IPS-20b (cell line): ENCODE measurements around the gene FOXP1.

ENCODE experiments used
- H3K27ac ChIP-seq: one replicate; pipeline ENCODE4 v1.5.1; 2013; ENCODE audit warnings: low read length
- H3K27me3 ChIP-seq: 2 replicates; pipeline ENCODE4 v1.6.1; 2013; ENCODE audit warnings: mild to moderate bottlenecking, low read length, inconsistent platforms; ENCODE audit not compliant: insufficient read depth
- H3K36me3 ChIP-seq: 2 replicates; pipeline ENCODE4 v1.6.1; 2013; ENCODE audit warnings: low read depth, mild to moderate bottlenecking, inconsistent platforms, low read length, moderate library complexity; ENCODE audit not compliant: insufficient read depth
- H3K4me1 ChIP-seq: 2 replicates; pipeline ENCODE4 v1.6.1; 2013; ENCODE audit warnings: mild to moderate bottlenecking, control low read depth, inconsistent platforms, low read length, moderate library complexity; ENCODE audit not compliant: insufficient read depth
- H3K4me3 ChIP-seq: 2 replicates; pipeline ENCODE4 v1.5.1; 2013; ENCODE audit warnings: mild to moderate bottlenecking, low read length, inconsistent platforms
- H3K9ac ChIP-seq: 2 replicates; pipeline ENCODE4 v1.6.1; 2013; ENCODE audit warnings: low read depth, mild to moderate bottlenecking, inconsistent platforms, low read length, moderate library complexity
- H3K9me3 ChIP-seq: 2 replicates; pipeline ENCODE4 v1.6.1; 2013; ENCODE audit warnings: mild to moderate bottlenecking, low read depth, low read length, inconsistent platforms; ENCODE audit not compliant: insufficient read depth

Gene FOXP1

DNA sequence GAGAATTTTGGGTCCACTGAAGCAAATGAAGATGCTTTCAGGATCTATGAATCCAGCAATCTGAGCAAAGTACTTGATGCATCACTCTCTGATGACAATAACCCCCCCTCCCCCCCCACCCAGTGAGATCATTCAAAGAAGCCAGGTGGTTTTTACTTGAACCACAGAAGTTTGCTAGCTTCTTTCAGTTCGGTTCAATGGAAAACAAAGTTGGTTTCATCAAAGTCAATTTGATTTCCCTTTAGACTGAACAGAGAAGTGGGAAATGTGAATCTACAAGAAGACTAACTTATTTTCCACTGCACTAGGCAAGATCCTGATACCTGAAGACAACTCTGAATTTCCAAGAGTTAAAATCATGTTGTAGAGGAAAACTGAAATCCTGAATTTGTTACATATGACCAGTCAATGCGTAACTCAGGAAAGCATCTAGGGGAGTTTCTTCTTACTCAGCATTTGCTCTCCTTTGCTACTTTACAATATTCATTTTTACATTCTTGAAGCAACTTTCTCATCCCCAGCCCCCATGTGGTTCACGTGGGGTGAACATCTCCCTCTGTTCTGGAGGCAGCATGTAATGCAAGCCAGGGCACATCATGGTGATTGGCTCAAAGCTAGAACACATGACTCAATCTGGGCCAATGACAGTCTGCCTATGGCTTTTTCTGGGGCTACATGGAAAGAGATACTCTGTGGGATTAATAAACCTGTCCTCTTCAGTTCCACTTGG is 572.6 kb downstream of the FOXP1 start:
- Histone ChIP-seq H3K9ac (no peak overlapping the region), H3K9me3 (no peaks in the 10 kb centered on the region), H3K4me1 (peaks cover 16% of the 10 kb centered on the region), H3K27ac (no peak overlapping the region), H3K36me3 (peaks cover 8% of the 10 kb centered on the region), H3K4me3 (no peak overlapping the region), H3K27me3 (peaks cover 24% of the 10 kb centered on the region; the same call in 1 of the 2 replicates)

DNA sequence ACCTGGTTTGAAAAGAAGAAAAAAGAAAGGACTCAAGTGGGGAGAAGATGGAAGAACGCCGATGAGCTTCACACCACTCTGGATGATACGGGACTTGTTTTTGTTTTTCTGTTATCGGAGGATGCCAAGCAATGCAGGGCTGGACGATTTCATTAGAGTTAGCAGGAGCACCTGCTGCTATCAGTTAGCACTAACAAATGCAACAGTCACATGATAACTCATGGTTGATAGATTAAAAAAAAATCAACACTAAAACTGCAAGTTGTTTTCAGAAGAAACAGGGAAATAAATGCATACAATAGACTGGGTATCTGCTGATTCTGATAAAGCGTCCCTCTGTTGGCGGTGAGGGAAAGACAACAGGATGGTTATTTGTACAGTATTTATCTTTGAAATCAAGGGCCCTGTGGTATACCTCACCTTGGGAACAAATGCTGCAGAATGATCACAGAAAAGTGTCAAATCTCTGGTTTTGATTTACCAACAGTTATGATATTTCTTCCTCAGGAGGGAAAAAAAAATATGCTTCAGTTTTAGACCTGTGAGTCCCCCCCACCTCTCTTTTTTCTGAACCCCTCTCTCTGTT is 575.1 kb downstream of the FOXP1 start:
- Histone ChIP-seq H3K4me3 (no peak overlapping the region), H3K9ac (peak overlapping the region; percentile 21; the same call in 1 of the 2 replicates), H3K4me1 (peaks cover 16% of the 10 kb centered on the region)

DNA sequence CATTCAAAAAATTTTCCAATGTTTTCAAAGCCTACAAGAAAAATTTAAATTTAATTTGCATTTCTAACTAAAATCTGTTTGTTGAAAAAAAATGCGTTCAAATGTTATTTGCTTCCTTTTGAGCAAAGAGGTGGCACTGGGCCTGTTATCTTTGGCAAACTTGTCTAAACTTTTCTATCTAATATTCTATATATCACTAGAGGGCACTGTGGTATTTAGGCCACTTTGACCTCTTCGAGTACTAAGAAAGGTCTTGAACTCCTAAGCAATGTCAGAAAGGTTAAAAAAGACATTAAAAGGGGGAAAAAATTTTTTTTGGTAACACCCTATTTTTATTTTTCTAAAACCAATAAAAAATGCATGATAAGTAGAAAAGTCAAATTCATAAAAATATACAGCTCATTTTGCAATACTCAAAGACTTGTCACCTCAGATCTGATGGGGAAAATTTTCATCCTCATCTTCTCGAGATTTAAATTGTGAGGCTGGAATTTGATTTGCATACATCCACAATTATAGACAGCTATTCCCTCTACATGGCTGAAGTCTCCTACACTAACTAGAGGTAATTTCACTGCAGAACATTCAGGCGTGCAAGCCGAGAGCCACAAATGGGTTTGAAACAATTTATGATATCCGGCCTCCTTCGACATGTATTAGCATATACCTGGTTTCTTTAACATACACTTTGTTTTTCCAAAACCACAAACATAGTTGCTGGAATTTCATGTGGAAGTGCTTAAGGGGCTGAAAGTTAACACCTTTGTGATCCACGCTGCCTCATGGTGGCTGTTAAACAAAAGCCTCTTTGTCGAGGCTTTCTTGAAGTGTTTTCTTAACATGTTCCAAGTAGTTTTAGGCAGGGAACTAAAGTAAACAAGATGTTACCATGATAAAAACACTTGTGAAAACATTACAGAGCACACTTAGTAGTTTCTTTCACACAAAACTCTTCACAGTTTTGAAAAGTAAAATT is 576.4 kb downstream of the FOXP1 start:
- no peaks in the 10 kb centered on the region for H3K9me3 ChIP-seq
- no peak overlapping the region for H3K9ac ChIP-seq
- no peak overlapping the region for H3K27ac ChIP-seq
- peak overlapping the region; percentile 30; the same call in 1 of the 2 replicates for H3K4me3 ChIP-seq
- H3K4me1 ChIP-seq = peaks cover 16% of the 10 kb centered on the region
- H3K27me3 ChIP-seq = peaks cover 24% of the 10 kb centered on the region; the same call in 1 of the 2 replicates
- no peaks in the 10 kb centered on the region for H3K36me3 ChIP-seq

More for the DNA sequence above, 575.1 kb downstream of the FOXP1 start:
- peaks cover 24% of the 10 kb centered on the region; the same call in 1 of the 2 replicates for H3K27me3 ChIP-seq
- no peaks in the 10 kb centered on the region for H3K9me3 ChIP-seq
- H3K36me3 ChIP-seq = no peaks in the 10 kb centered on the region
- H3K27ac ChIP-seq = no peak overlapping the region

DNA sequence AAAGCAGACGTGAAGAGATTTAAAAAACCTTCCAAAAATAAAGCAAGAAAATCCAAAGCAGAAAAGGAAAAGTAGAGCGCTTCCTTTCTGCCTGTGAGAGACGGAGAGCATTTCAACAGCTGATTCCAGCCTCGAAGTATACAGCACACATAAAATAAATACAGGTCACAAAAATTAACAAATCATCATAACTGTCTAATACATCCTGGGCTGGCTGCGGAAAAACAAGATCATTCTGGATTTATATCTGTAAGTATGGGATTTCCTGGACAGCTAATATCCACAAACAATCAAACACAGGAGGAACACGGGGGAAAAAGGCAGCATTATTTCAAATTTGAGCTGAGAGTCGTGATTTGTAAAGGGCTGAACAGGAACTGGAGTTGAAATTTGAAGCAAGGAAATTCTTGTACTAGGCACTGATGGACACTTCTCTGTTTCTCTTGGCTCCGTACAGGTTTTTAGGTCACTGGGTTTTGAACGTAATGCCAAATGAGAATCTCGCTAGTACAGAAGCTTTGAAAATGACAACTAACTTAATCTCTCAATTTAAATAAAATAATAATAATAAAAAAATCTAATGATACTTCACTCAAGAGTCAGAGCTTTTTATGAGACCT is 577.7 kb downstream of the FOXP1 start:
- Histone ChIP-seq H3K4me3 (no peak overlapping the region), H3K27ac (no peak overlapping the region), H3K36me3 (no peaks in the 10 kb centered on the region), H3K9ac (no peak overlapping the region), H3K4me1 (peaks cover 19% of the 10 kb centered on the region), H3K27me3 (peaks cover 24% of the 10 kb centered on the region; the same call in 1 of the 2 replicates), H3K9me3 (no peaks in the 10 kb centered on the region)

DNA sequence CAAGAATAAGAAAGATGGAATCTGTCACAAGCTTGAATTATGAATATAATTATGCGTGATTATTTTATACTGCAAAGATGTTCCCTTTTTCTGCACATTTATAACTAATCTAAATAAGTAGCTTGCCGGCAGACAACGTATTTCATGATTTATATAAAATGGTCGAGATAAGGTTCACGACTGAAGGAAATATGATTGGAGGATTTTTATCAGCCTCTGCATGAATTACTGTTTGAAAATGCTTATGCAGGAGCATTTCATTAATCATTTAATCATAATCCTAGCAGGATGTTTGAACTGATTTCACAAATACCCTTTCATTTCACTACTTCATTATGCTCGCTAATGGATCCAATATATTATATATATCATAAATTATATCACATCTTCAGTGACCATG is 580.0 kb downstream of the FOXP1 start:
- Histone ChIP-seq H3K36me3 (no peaks in the 10 kb centered on the region), H3K9ac (no peak overlapping the region), H3K4me3 (no peak overlapping the region), H3K9me3 (no peaks in the 10 kb centered on the region), H3K27me3 (peaks cover 7% of the 10 kb centered on the region; the same call in 1 of the 2 replicates), H3K27ac (no peak overlapping the region), H3K4me1 (peaks cover 18% of the 10 kb centered on the region)

DNA sequence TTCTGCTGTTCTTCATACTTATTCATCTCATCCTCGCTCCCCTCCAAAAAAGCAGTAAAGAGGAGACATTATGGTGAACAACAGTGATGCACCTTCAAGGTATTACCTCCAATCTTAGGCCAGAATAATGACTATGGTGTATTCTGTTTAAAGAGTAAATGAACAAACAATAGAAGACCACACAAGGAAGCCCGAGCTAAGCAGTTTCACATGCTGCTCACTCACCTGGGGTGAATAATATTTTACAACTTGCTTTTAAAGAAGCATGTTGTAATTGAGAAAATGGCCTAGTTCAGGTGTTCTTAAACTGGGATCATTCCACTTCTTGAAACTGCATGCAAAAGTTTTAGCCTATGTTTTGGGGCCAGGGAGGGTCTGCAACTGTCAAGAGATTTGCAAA is 581.2 kb downstream of the FOXP1 start:
- no peak overlapping the region for H3K9ac ChIP-seq
- H3K36me3 ChIP-seq = no peaks in the 10 kb centered on the region
- H3K4me1 ChIP-seq = peaks cover 7% of the 10 kb centered on the region; the same call in 1 of the 2 replicates
- no peaks in the 10 kb centered on the region for H3K9me3 ChIP-seq
- no peak overlapping the region for H3K4me3 ChIP-seq
- no peak overlapping the region for H3K27ac ChIP-seq
- no peaks in the 10 kb centered on the region for H3K27me3 ChIP-seq

DNA sequence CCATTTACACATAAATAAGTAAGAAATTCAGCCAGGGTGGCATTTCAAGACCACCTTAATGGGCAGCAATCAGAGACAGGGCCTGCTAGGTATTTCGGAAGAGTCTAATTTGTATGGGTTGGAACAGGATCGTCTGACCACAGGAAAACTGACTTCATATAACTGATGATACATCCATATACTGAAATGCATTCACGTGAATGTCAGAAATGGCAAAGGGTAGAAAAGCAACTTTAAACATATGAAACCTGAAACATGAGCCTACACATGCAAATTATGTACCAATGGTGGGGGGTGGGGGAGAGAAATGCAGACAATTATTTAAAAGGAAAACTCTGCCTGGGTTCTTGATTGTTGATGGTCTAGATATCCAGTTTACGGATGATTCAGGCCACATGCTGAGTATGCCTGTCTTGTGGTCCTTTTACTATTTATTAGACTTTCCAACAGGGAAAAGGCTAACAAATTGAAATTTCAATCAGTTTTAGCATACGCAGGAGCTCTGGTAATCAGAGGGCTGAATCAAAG is 582.2 kb downstream of the FOXP1 start:
- H3K27ac ChIP-seq = no peak overlapping the region
- H3K9ac ChIP-seq = no peak overlapping the region
- no peak overlapping the region for H3K4me3 ChIP-seq
- H3K27me3 ChIP-seq = no peaks in the 10 kb centered on the region
- H3K9me3 ChIP-seq = no peaks in the 10 kb centered on the region
- 0 out of 2 replicates have a peak, but pooled peaks cover 3% of the 10 kb centered on the region for H3K4me1 ChIP-seq
- H3K36me3 ChIP-seq = no peaks in the 10 kb centered on the region

DNA sequence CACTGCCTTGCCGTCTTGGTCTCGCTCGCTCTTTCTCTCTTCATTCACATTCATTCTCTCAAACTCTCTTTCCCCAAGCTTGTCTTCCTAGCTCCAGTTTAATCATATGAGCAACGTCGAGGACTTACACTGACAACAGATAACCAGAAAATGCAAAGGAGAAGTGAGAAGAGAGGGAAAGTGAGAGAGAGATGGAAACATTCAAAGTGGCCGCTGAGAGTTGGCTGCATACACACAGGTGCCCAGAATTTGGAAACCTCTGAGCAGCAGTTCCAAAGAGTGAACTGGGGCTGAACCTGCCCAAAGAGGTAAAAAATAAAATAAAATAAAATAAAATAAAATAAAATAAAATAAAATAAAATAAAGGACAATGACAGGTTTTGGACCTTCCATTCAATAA is 583.0 kb downstream of the FOXP1 start:
- H3K36me3 ChIP-seq = no peaks in the 10 kb centered on the region
- no peaks in the 10 kb centered on the region for H3K27me3 ChIP-seq
- no peaks in the 10 kb centered on the region for H3K9me3 ChIP-seq
- H3K4me1 ChIP-seq = 0 out of 2 replicates have a peak, but pooled peaks cover 3% of the 10 kb centered on the region
- no peak overlapping the region for H3K4me3 ChIP-seq
- H3K27ac ChIP-seq = no peak overlapping the region
- no peak overlapping the region for H3K9ac ChIP-seq

DNA sequence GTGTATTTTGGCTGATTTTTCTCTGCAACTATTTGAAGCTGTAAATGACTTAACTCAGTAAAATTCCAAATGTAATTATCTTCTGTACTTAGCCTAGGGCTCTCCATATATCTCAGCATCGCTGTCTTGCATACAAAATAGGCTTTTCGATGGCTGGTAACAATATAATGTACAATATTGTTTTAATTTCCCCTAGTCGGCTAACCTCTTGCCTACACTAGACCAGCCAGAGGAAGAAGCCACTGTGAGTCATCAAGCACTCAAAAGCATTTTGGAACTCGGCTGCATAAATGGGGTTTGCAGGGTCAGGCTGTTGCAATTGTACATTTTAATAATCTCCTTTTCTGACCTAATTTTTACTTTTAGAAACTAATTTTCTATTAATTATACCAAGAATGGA is 583.8 kb downstream of the FOXP1 start:
- Histone ChIP-seq H3K4me1 (0 out of 2 replicates have a peak, but pooled peaks cover 3% of the 10 kb centered on the region), H3K27ac (no peak overlapping the region), H3K9me3 (no peaks in the 10 kb centered on the region), H3K36me3 (no peaks in the 10 kb centered on the region), H3K9ac (no peak overlapping the region), H3K27me3 (no peaks in the 10 kb centered on the region), H3K4me3 (no peak overlapping the region)

DNA sequence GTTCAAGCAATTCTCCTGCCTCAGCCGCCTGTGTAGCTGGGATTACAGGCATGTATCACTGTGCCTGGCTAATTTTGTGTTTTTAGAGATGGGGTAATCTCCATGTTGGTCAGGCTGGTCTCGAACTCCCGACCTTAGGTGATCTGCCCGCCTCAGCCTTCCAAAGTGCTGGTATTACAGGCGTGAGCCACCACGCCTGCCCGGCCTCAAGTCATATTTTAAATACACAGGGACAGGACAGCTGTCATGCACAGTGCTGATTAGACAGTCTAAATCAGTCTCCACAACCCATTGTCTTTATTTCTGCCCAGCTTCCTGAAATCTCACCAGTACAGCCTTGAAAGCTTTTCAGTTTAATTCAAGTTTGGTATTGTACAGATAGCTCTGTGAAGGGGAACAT is 587.4 kb downstream of the FOXP1 start:
- Histone ChIP-seq H3K27ac (no peak overlapping the region), H3K9ac (no peak overlapping the region), H3K9me3 (no peaks in the 10 kb centered on the region), H3K4me1 (0 out of 2 replicates have a peak, but pooled peaks cover under 1% of the 10 kb centered on the region), H3K4me3 (no peak overlapping the region), H3K36me3 (no peaks in the 10 kb centered on the region), H3K27me3 (no peaks in the 10 kb centered on the region)

DNA sequence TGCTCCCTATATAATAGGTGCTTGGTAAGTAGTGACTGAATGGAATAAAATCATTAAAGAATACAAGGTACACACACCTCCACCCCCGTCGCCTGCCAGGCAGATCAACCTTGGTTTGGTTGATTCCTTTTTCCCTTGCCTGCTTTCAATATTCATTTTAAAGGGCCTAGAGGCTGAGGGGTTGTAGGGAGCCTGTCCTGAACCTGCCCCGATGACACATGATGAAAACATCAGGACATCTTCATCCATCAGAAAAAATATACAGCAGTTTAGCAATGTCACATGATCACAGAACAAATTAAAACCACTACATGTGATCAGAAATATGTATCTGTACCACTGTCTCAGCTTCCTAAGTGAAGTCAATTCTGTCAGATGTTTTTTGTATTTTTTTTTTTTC is 588.9 kb downstream of the FOXP1 start:
- H3K27me3 ChIP-seq = no peaks in the 10 kb centered on the region
- no peaks in the 10 kb centered on the region for H3K9me3 ChIP-seq
- no peak overlapping the region for H3K9ac ChIP-seq
- no peak overlapping the region for H3K4me3 ChIP-seq
- H3K4me1 ChIP-seq = no peaks in the 10 kb centered on the region
- no peak overlapping the region for H3K27ac ChIP-seq
- H3K36me3 ChIP-seq = no peaks in the 10 kb centered on the region; the same call in 1 of the 2 replicates
